CD8-positive, alpha-beta memory T cell (primary cell): ENCODE results near the gene PPP1R14B. TPM values are rescaled to one million over a fixed set of nuclear protein-coding genes. Genes with fewer than 3 reads are reported as not detected.

Experiments
- CTCF ChIA-PET: fragments of 350-600 bp; sonication (Branson Sonifier 250); formaldehyde crosslinking; loops from one replicate; lab custom pipeline; 2021; ENCODE audit warnings: antibody characterized with exemption; lab: Charles Lee
- POLR2A ChIA-PET: fragments of 350-600 bp; sonication (Branson Sonifier 250); formaldehyde crosslinking; loops from one replicate; lab custom pipeline; 2021; ENCODE audit warnings: antibody characterized with exemption; lab: Charles Lee
- DNase-seq, 5 donors: peaks; one replicate each; pipeline versions ENCODE4 v3.0.0 to v3.0.0-alpha.2; 2020 to 2022; ENCODE audit warnings: mixed read lengths in 1 of 5
- H3K27ac ChIP-seq: one replicate; pipeline ENCODE4 v1.7.0; 2013; ENCODE audit warnings: low read depth, mild to moderate bottlenecking, low read length, moderate library complexity
- H3K27me3 ChIP-seq: 2 replicates; pipeline ENCODE4 v1.7.0; 2013; ENCODE audit warnings: low read length, mild to moderate bottlenecking; ENCODE audit not compliant: insufficient read depth, poor library complexity, severe bottlenecking
- H3K36me3 ChIP-seq: 2 replicates; pipeline ENCODE4 v1.7.0; 2013; ENCODE audit warnings: mild to moderate bottlenecking, low read length, moderate library complexity; ENCODE audit not compliant: insufficient read depth
- H3K4me1 ChIP-seq: 2 replicates; pipeline ENCODE4 v1.7.0; 2013; ENCODE audit warnings: mild to moderate bottlenecking, low read length, moderate library complexity; ENCODE audit not compliant: insufficient read depth
- H3K4me3 ChIP-seq: 2 replicates; pipeline ENCODE4 v1.7.0; 2013; ENCODE audit warnings: mild to moderate bottlenecking, low read length
- H3K9me3 ChIP-seq: 2 replicates; pipeline ENCODE4 v1.7.0; 2013; ENCODE audit warnings: mild to moderate bottlenecking, low read length
- H3K27ac Mint-ChIP-seq, 8 donors: one replicate each; pipeline ENCODE4 v1.8.0; 2020 to 2021; ENCODE audit warnings: mixed read lengths in 8 of 8, mild to moderate bottlenecking in 6 of 8, inconsistent platforms in 3 of 8, moderate library complexity in 3 of 8
- H3K27me3 Mint-ChIP-seq, 2 donors: one replicate each; pipeline ENCODE4 v1.8.0; 2020 to 2021; ENCODE audit warnings: mixed read lengths in 2 of 2, mild to moderate bottlenecking in 1 of 2, moderate library complexity in 1 of 2
- H3K36me3 Mint-ChIP-seq, 3 donors: one replicate each; pipeline ENCODE4 v1.8.0; 2020 to 2021; ENCODE audit warnings: mixed read lengths in 3 of 3, inconsistent platforms in 1 of 3, mild to moderate bottlenecking in 1 of 3
- H3K4me1 Mint-ChIP-seq, 3 donors: one replicate each; pipeline ENCODE4 v1.8.0; 2020 to 2021; ENCODE audit warnings: mixed read lengths in 3 of 3, inconsistent platforms in 1 of 3, mild to moderate bottlenecking in 1 of 3
- H3K4me3 Mint-ChIP-seq, 7 donors: one replicate each; pipeline ENCODE4 v1.8.0; 2020 to 2021; ENCODE audit warnings: mixed read lengths in 7 of 7, mild to moderate bottlenecking in 6 of 7, moderate library complexity in 4 of 7, inconsistent platforms in 2 of 7
- H3K9me3 Mint-ChIP-seq, 5 donors: one replicate each; pipeline ENCODE4 v1.8.0; 2020 to 2022; ENCODE audit warnings: mixed read lengths in 5 of 5, mild to moderate bottlenecking in 3 of 5, moderate library complexity in 2 of 5, inconsistent platforms in 1 of 5
- polyA plus RNA-seq: library from polyadenylated mRNA; unstranded; fragments of 300-500 nt; fragmentation: Illumina TruSeq; gene quantifications from one replicate; pipeline ENCODE4 v1.2.3, GENCODE V29; 2021
- total RNA-seq, 2 experiments: library from RNA; stranded (reverse); gene quantifications; one replicate each; pipeline ENCODE4 v1.2.3, GENCODE V29; 2021

Gene PPP1R14B
- total and polyA plus RNA-seq, 3 experiments from 2014 or later = 57.3 to 381 (median 365) TPM

- H3K4me3 ChIP-seq = peak overlapping the region; percentile 100
- peak overlapping the region; percentile 100 for H3K27ac ChIP-seq
- no peaks in the 10 kb centered on the region for H3K36me3 ChIP-seq
- no peak for DNase-seq
- ChIA-PET CTCF (interaction anchor here (0.9 to 7.8 kb wide), 4 partner anchors 14 to 82 kb away, joined by 3 to 73 read pairs (median 10); partner anchors contain the start of genes CATSPERZ and FERMT3), POLR2A (interaction anchor here (0.6 to 4.3 kb wide), 5 partner anchors 9 to 62 kb away, joined by 3 to 68 read pairs (median 7); partner anchors contain the start of genes ESRRA and NUDT22)
- Mint-ChIP-seq H3K27ac (peak overlapping the region; percentile 61 to 100 (median 92)), H3K4me3 (peak overlapping the region; percentile 69 to 98 (median 77)), H3K4me1 (peaks cover 16 to 33% (median 19%) of the 10 kb centered on the region in 3 donors), H3K27me3 (peaks cover 8 to 10% of the 10 kb centered on the region in 2 donors), H3K9me3 (peaks cover 0 to 2% (median 0%) of the 10 kb centered on the region in 5 donors), H3K36me3 (peaks cover 0 to 15% (median 0%) of the 10 kb centered on the region in 3 donors)
- H3K27me3 ChIP-seq = peaks cover 10% of the 10 kb centered on the region
- H3K4me1 ChIP-seq = peaks cover 22% of the 10 kb centered on the region
- H3K9me3 ChIP-seq = no peaks in the 10 kb centered on the region
Measured at GRCh38 chr11:64285885-64286800, 39.4 kb upstream of the PPP1R14B start.

- H3K27me3 ChIP-seq = peaks cover under 1% of the 10 kb centered on the region
- no peaks in the 10 kb centered on the region for H3K36me3 ChIP-seq
- peaks cover 22% of the 10 kb centered on the region for H3K4me1 ChIP-seq
- Mint-ChIP-seq H3K4me3 (peak within 1 kb of the TSS; percentile 86 to 98 (median 90)), H3K4me1 (peaks cover 13 to 28% (median 21%) of the 10 kb centered on the region in 3 donors), H3K36me3 (peaks cover 0 to 16% (median 0%) of the 10 kb centered on the region in 3 donors), H3K27ac (peak within 1 kb of the TSS; percentile 97 to 100 (median 99)), H3K9me3 (no peaks in the 10 kb centered on the region), H3K27me3 (peaks cover 0 to 3% of the 10 kb centered on the region in 2 donors)
- DNase-seq = peak; percentile 84 to 95 (median 93)
- peak within 1 kb of the TSS; percentile 100 for H3K27ac ChIP-seq
- CTCF ChIA-PET = interaction anchor here (0.8 to 7.8 kb wide), 9 partner anchors 10 to 81 kb away, joined by 3 to 73 read pairs (median 4); partner anchors contain the start of genes CATSPERZ, FERMT3, NUDT22 and TRMT112
- POLR2A ChIA-PET = interaction anchor here (0.6 to 4.3 kb wide), 11 partner anchors 10 to 493 kb away, joined by 3 to 68 read pairs (median 6); partner anchors contain the start of genes ESRRA, FERMT3, NUDT22 and SF1
- H3K4me3 ChIP-seq = peak within 1 kb of the TSS; percentile 100
- H3K9me3 ChIP-seq = no peaks in the 10 kb centered on the region
Measured at GRCh38 chr11:64284962-64285884, 38.5 kb upstream of the PPP1R14B start, which contains the start of gene GPR137. GPR137 (plus strand) TSS chr11:64285848; CDS start chr11:64286525, 677 bp downstream.

GRCh38 chr11:64284048-64284961, 37.6 kb upstream of the PPP1R14B start, which contains the start of gene BAD:
BAD (minus strand) TSS chr11:64284665; CDS start chr11:64284368, 297 bp downstream.
- Histone ChIP-seq H3K4me1 (peaks cover 22% of the 10 kb centered on the region), H3K36me3 (no peaks in the 10 kb centered on the region), H3K27me3 (no peaks in the 10 kb centered on the region), H3K27ac (peak within 1 kb of the TSS; percentile 100), H3K4me3 (peak within 1 kb of the TSS; percentile 100), H3K9me3 (no peaks in the 10 kb centered on the region)
- ChIA-PET CTCF (interaction anchor here (0.8 to 7.8 kb wide), 10 partner anchors 9 to 80 kb away, joined by 3 to 73 read pairs (median 4); partner anchors contain the start of genes CATSPERZ, FERMT3, NUDT22 and TRMT112), POLR2A (interaction anchor here (1.1 to 4.3 kb wide), 9 partner anchors 14 to 494 kb away, joined by 3 to 68 read pairs (median 6); partner anchors contain the start of genes ESRRA, FERMT3, SF1 and STIP1)
- H3K27me3 Mint-ChIP-seq = no peaks in the 10 kb centered on the region
- DNase-seq = peak; percentile 87 to 96 (median 92)
- peaks cover 0 to 18% (median 0%) of the 10 kb centered on the region in 3 donors for H3K36me3 Mint-ChIP-seq
- H3K27ac Mint-ChIP-seq = peak within 1 kb of the TSS; percentile 97 to 100 (median 99)
- H3K4me1 Mint-ChIP-seq = peaks cover 13 to 28% (median 21%) of the 10 kb centered on the region in 3 donors
- H3K4me3 Mint-ChIP-seq = peak within 1 kb of the TSS; percentile 86 to 98 (median 90)
- no peaks in the 10 kb centered on the region for H3K9me3 Mint-ChIP-seq

GRCh38 chr11:64283092-64283491, 36.3 kb upstream of the PPP1R14B start:
- POLR2A ChIA-PET = interaction anchor here (4.3 kb wide), 1 partner anchor 13 kb away, joined by 68 read pairs; no protein-coding TSS in a partner anchor
- Mint-ChIP-seq H3K27me3 (no peaks in the 10 kb centered on the region), H3K9me3 (no peaks in the 10 kb centered on the region), H3K4me3 (peak overlapping the region in 4 of 7 donors; percentile 20 to 98 (median 70)), H3K4me1 (peaks cover 18 to 28% (median 25%) of the 10 kb centered on the region in 3 donors), H3K27ac (peak overlapping the region; percentile 69 to 100 (median 92)), H3K36me3 (peaks cover 0 to 25% (median 5%) of the 10 kb centered on the region in 3 donors)
- Histone ChIP-seq H3K4me1 (peaks cover 22% of the 10 kb centered on the region), H3K27me3 (no peaks in the 10 kb centered on the region), H3K36me3 (no peaks in the 10 kb centered on the region), H3K9me3 (no peaks in the 10 kb centered on the region), H3K4me3 (no peak overlapping the region), H3K27ac (no peak overlapping the region)
- no peak for DNase-seq
- CTCF ChIA-PET = interaction anchor here (1.7 to 7.8 kb wide), 5 partner anchors 8 to 79 kb away, joined by 6 to 73 read pairs (median 8); partner anchors contain the start of gene CATSPERZ

GRCh38 chr11:64281957-64282770, 35.4 kb upstream of the PPP1R14B start:
- no peak overlapping the region for H3K27ac ChIP-seq
- H3K36me3 ChIP-seq = no peaks in the 10 kb centered on the region
- peaks cover 22% of the 10 kb centered on the region for H3K4me1 ChIP-seq
- H3K4me3 Mint-ChIP-seq = peak overlapping the region in 3 of 7 donors; percentile 13 to 32 (median 17)
- ChIA-PET POLR2A (interaction anchor here (0.6 to 4.3 kb wide), 3 partner anchors 12 to 72 kb away, joined by 4 to 68 read pairs (median 6); no protein-coding TSS in a partner anchor), CTCF (interaction anchor here (1.1 to 7.8 kb wide), 5 partner anchors 11 to 78 kb away, joined by 3 to 73 read pairs (median 6); partner anchors contain the start of genes CATSPERZ, NUDT22 and TRPT1)
- peaks cover 18 to 28% (median 25%) of the 10 kb centered on the region in 3 donors for H3K4me1 Mint-ChIP-seq
- H3K9me3 ChIP-seq = no peaks in the 10 kb centered on the region
- H3K27ac Mint-ChIP-seq = peak overlapping the region in 3 of 8 donors; percentile 12 to 48 (median 38)
- no peaks in the 10 kb centered on the region for H3K27me3 ChIP-seq
- no peak for DNase-seq
- H3K27me3 Mint-ChIP-seq = no peaks in the 10 kb centered on the region
- H3K36me3 Mint-ChIP-seq = peaks cover 0 to 27% (median 5%) of the 10 kb centered on the region in 3 donors
- H3K4me3 ChIP-seq = no peak overlapping the region
- H3K9me3 Mint-ChIP-seq = no peaks in the 10 kb centered on the region
